Esophagus muscularis mucosa (tissue), 4 donors: ENCODE data around the gene CHCHD2.

Experiments used
- EP300 ChIP-seq: sonication (generic); formaldehyde crosslinking; IDR thresholded peaks from one replicate; pipeline ENCODE4 v1.6.1; 2017; ENCODE audit warnings: antibody characterized with exemption
- POLR2A ChIP-seq: fragments of 450-650 bp; IDR thresholded peaks from one replicate; pipeline ENCODE4 v1.6.1; 2017; ENCODE audit warnings: antibody characterized with exemption, moderate library complexity, mild to moderate bottlenecking, low read depth
- TF ChIP-seq, protein P1 (sequence below), 3 experiments: fragments of 200-600 bp in 2 of 3; fragments of 450-650 bp in 1 of 3; sonication (generic) in 2 of 3; IDR thresholded peaks; one replicate each; pipeline ENCODE4 v1.5.1; 2017 to 2019; ENCODE audit warnings: antibody characterized with exemption in 3 of 3, mild to moderate bottlenecking in 2 of 3, moderate library complexity in 1 of 3

DNA sequence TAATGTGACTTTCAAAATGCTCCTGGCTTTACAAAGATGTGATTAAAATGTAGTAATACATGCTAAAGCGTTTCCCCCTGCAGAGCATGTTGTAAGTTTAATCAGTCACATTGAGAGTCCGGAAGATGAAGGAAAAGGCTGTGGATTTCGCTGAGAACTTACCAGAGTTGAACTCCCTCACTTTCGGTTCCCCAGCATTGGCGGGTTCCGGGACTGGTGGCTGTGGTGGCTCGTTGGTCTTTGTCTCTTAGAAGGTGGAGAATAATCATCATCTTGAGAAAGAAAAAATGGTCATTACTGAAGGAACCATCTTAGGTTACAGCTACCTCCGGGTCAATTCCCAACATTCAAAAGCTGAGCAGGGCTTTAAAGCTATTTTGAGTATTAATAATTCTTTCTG lies 19.6 kb upstream of the CHCHD2 start:
- TF ChIP-seq, protein P1, sequence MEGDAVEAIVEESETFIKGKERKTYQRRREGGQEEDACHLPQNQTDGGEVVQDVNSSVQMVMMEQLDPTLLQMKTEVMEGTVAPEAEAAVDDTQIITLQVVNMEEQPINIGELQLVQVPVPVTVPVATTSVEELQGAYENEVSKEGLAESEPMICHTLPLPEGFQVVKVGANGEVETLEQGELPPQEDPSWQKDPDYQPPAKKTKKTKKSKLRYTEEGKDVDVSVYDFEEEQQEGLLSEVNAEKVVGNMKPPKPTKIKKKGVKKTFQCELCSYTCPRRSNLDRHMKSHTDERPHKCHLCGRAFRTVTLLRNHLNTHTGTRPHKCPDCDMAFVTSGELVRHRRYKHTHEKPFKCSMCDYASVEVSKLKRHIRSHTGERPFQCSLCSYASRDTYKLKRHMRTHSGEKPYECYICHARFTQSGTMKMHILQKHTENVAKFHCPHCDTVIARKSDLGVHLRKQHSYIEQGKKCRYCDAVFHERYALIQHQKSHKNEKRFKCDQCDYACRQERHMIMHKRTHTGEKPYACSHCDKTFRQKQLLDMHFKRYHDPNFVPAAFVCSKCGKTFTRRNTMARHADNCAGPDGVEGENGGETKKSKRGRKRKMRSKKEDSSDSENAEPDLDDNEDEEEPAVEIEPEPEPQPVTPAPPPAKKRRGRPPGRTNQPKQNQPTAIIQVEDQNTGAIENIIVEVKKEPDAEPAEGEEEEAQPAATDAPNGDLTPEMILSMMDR (IDR thresholded peaks at IDR 0.05) = no peak
- TF ChIP-seq EP300 (no peak), POLR2A (no peak)
